ENCODE measurements around the gene COPG1. TPM values are rescaled to one million over a fixed set of nuclear protein-coding genes. Genes with fewer than 3 reads are reported as not detected.

The COPG1 gene
- total RNA-seq, 1 donor from 2014 or later: 137 TPM

- FAIRE-seq (no peak), DNase-seq (ENCODE audit: low spot score in 2 of 2) (no peak)
Measured at GRCh38 chr3:129312021-129312639, 62.7 kb downstream of the COPG1 start.

GRCh38 chr3:129312671-129313414, 63.4 kb downstream of the COPG1 start:
- FAIRE-seq (no peak), DNase-seq (ENCODE audit: low spot score in 2 of 2) (no peak)

- FAIRE-seq (no peak), DNase-seq (ENCODE audit: low spot score in 2 of 2) (no peak)
Measured at GRCh38 chr3:129313415-129313664, 63.9 kb downstream of the COPG1 start.

- no peak for DNase-seq (ENCODE audit: low spot score in 2 of 2)
- no peak for FAIRE-seq
Measured at GRCh38 chr3:129313665-129314385, 64.4 kb downstream of the COPG1 start.

- no peak for FAIRE-seq
Measured at GRCh38 chr3:129314386-129315222, 65.2 kb downstream of the COPG1 start.

GRCh38 chr3:129315223-129315997, 66.0 kb downstream of the COPG1 start:
- peak in 1 of 2 donors; percentile 60 for DNase-seq (ENCODE audit: low spot score in 2 of 2)
- no peak for FAIRE-seq

More at GRCh38 chr3:129314386-129315222, 65.2 kb downstream of the COPG1 start:
- peak; percentile 93 for DNase-seq (ENCODE audit: low spot score in 2 of 2)

GRCh38 chr3:129315998-129316247, 66.5 kb downstream of the COPG1 start:
- no peak for DNase-seq (ENCODE audit: low spot score in 2 of 2)
- no peak for FAIRE-seq

- FAIRE-seq: no peak
Measured at GRCh38 chr3:129316248-129317013, 67.0 kb downstream of the COPG1 start.

GRCh38 chr3:129317014-129317771, 67.8 kb downstream of the COPG1 start:
- FAIRE-seq (no peak), DNase-seq (ENCODE audit: low spot score in 2 of 2) (no peak)

More at GRCh38 chr3:129316248-129317013, 67.0 kb downstream of the COPG1 start:
- DNase-seq (ENCODE audit: low spot score in 2 of 2): peak; percentile 90 to 95

- FAIRE-seq (no peak), DNase-seq (ENCODE audit: low spot score in 2 of 2) (no peak)
Measured at GRCh38 chr3:129317848-129318247, 68.4 kb downstream of the COPG1 start.

- no peak for FAIRE-seq
- DNase-seq (ENCODE audit: low spot score in 2 of 2): no peak
Measured at GRCh38 chr3:129318921-129319320, 69.5 kb downstream of the COPG1 start.

- no peak for FAIRE-seq
Measured at GRCh38 chr3:129320261-129320660, 70.9 kb downstream of the COPG1 start.

GRCh38 chr3:129320825-129321487, 71.5 kb downstream of the COPG1 start:
- DNase-seq (ENCODE audit: low spot score in 2 of 2) (no peak), FAIRE-seq (no peak)

More at GRCh38 chr3:129320261-129320660, 70.9 kb downstream of the COPG1 start:
- no peak for DNase-seq (ENCODE audit: low spot score in 2 of 2)

- FAIRE-seq: no peak
- DNase-seq (ENCODE audit: low spot score in 2 of 2): no peak
Measured at GRCh38 chr3:129321887-129322286, 72.5 kb downstream of the COPG1 start.

GRCh38 chr3:129323651-129324294, 74.4 kb downstream of the COPG1 start:
- no peak for FAIRE-seq
- DNase-seq (ENCODE audit: low spot score in 2 of 2): no peak

- FAIRE-seq (no peak), DNase-seq (ENCODE audit: low spot score in 2 of 2) (no peak)
Measured at GRCh38 chr3:129324855-129325254, 75.4 kb downstream of the COPG1 start.

GRCh38 chr3:129325383-129325782, 76.0 kb downstream of the COPG1 start:
- FAIRE-seq: no peak
- no peak for DNase-seq (ENCODE audit: low spot score in 2 of 2)

- FAIRE-seq: no peak
- no peak for DNase-seq (ENCODE audit: low spot score in 2 of 2)
Measured at GRCh38 chr3:129326138-129326537, 76.7 kb downstream of the COPG1 start.

Data from frontal cortex (tissue), 4 donors.